Caco-2 (cell line): ENCODE measurements around the gene COPS9. TPM values are rescaled to one million over a fixed set of nuclear protein-coding genes. Genes with fewer than 3 reads are reported as not detected.

Source experiments
- BruUV-seq: library from RNA; stranded (reverse); fragments of 400-500 nt; replicated peaks from 2 replicates; lab custom pipeline; 2021; lab: Mats Ljungman, UMichigan
- CTCF ChIA-PET: fragments of 300-600 bp; sonication (Branson Sonifier 250); formaldehyde crosslinking; loops from one replicate; lab custom pipeline; 2022; ENCODE audit warnings: antibody characterized with exemption; lab: Charles Lee
- POLR2A ChIA-PET: fragments of 300-600 bp; sonication (Branson Sonifier 250); formaldehyde crosslinking; loops from one replicate; lab custom pipeline; 2022; ENCODE audit warnings: antibody characterized with exemption; lab: Charles Lee
- DNase-seq, 2 experiments: peaks; one replicate each; pipeline versions ENCODE4 v3.0.0 to v3.0.0-alpha.2; 2020 to 2022
- H3K27me3 ChIP-seq: replicated peaks from 2 replicates; pipeline ENCODE4 v1.6.0; 2011; ENCODE audit warnings: low read length; ENCODE audit not compliant: control insufficient read depth, insufficient read depth
- H3K36me3 ChIP-seq: 2 replicates; pipeline ENCODE4 v1.5.1; 2011; ENCODE audit warnings: low read length; ENCODE audit not compliant: control insufficient read depth, insufficient read depth
- H3K4me1 ChIP-seq: fragments of 250-450 bp; sonication (Bioruptor Pico); 2 replicates; pipeline ENCODE4 v1.5.1; 2020; ENCODE audit warnings: mild to moderate bottlenecking
- H3K4me3 ChIP-seq: 2 replicates; pipeline ENCODE4 v1.5.1; 2011; ENCODE audit warnings: low read depth, mild to moderate bottlenecking, control low read depth, low read length
- H3K9me3 ChIP-seq: fragments of 250-450 bp; sonication (Bioruptor Pico); 2 replicates; pipeline ENCODE4 v1.5.1; 2020; ENCODE audit warnings: mild to moderate bottlenecking, moderate library complexity
- H3K27ac Mint-ChIP-seq: one replicate; pipeline ENCODE4 v1.8.0; 2022; ENCODE audit warnings: mixed read lengths; ENCODE audit not compliant: unreplicated experiment
- H3K27me3 Mint-ChIP-seq: one replicate; pipeline ENCODE4 v1.8.0; 2022; ENCODE audit warnings: mixed read lengths; ENCODE audit not compliant: insufficient read depth, unreplicated experiment
- H3K36me3 Mint-ChIP-seq: one replicate; pipeline ENCODE4 v1.8.0; 2022; ENCODE audit warnings: mild to moderate bottlenecking, mixed read lengths; ENCODE audit not compliant: insufficient read depth, unreplicated experiment
- H3K4me1 Mint-ChIP-seq: one replicate; pipeline ENCODE4 v1.8.0; 2022; ENCODE audit warnings: low read depth, mixed read lengths; ENCODE audit not compliant: unreplicated experiment
- H3K4me3 Mint-ChIP-seq: one replicate; pipeline ENCODE4 v1.8.0; 2022; ENCODE audit warnings: mild to moderate bottlenecking, moderate library complexity, mixed read lengths; ENCODE audit not compliant: unreplicated experiment
- H3K9me3 Mint-ChIP-seq: one replicate; pipeline ENCODE4 v1.8.0; 2022; ENCODE audit warnings: mixed read lengths; ENCODE audit not compliant: unreplicated experiment
- intact Hi-C: fragments of 100-400 bp; cut with micrococcal nuclease; formaldehyde crosslinking; loops from one replicate; pipeline ENCODE4 v1.10.0; 2022; ENCODE audit not compliant: unreplicated experiment
- total RNA-seq: library from RNA; stranded (reverse); gene quantifications from 2 replicates; pipeline ENCODE4 v1.2.3, GENCODE V29; 2022
- TF ChIP-seq, protein P1 (sequence below), 2 experiments: fragments of 200-600 bp in 1 of 2; IDR thresholded peaks; 1 replicate in 1 of 2; 2 replicates in 1 of 2; pipeline versions ENCODE4 v1.5.1 to v1.8.0; 2011 to 2022; ENCODE audit warnings: antibody characterized with exemption in 1 of 2, control low read depth in 1 of 2, inconsistent platforms in 1 of 2, low read depth in 1 of 2, low read length in 1 of 2, mild to moderate bottlenecking in 1 of 2, moderate library complexity in 1 of 2; ENCODE audit not compliant: insufficient read depth in 1 of 2, severe bottlenecking in 1 of 2, unreplicated experiment in 1 of 2

Gene COPS9
- total RNA-seq, 1 experiment from 2014 or later = 86.3 TPM

- Mint-ChIP-seq H3K27ac (no peak overlapping the region), H3K36me3 (no peaks in the 10 kb centered on the region), H3K4me3 (no peak overlapping the region), H3K9me3 (no peaks in the 10 kb centered on the region), H3K4me1 (no peaks in the 10 kb centered on the region), H3K27me3 (peaks cover 9% of the 10 kb centered on the region)
- H3K4me3 ChIP-seq = no peak overlapping the region
- no peak for DNase-seq
- ChIA-PET POLR2A (no interaction called here), CTCF (no interaction called here)
- no TSS peak for BruUV-seq
- H3K9me3 ChIP-seq = no peaks in the 10 kb centered on the region
- no peaks in the 10 kb centered on the region for H3K4me1 ChIP-seq
- TF ChIP-seq, protein P1, sequence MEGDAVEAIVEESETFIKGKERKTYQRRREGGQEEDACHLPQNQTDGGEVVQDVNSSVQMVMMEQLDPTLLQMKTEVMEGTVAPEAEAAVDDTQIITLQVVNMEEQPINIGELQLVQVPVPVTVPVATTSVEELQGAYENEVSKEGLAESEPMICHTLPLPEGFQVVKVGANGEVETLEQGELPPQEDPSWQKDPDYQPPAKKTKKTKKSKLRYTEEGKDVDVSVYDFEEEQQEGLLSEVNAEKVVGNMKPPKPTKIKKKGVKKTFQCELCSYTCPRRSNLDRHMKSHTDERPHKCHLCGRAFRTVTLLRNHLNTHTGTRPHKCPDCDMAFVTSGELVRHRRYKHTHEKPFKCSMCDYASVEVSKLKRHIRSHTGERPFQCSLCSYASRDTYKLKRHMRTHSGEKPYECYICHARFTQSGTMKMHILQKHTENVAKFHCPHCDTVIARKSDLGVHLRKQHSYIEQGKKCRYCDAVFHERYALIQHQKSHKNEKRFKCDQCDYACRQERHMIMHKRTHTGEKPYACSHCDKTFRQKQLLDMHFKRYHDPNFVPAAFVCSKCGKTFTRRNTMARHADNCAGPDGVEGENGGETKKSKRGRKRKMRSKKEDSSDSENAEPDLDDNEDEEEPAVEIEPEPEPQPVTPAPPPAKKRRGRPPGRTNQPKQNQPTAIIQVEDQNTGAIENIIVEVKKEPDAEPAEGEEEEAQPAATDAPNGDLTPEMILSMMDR (IDR thresholded peaks at IDR 0.05; ENCODE audit: insufficient read depth in 1 of 2, low read depth in 1 of 2, low read length in 1 of 2, severe bottlenecking in 1 of 2, unreplicated experiment in 1 of 2) = no peak
- intact Hi-C loops = no loop called here
- no peaks in the 10 kb centered on the region for H3K27me3 ChIP-seq
- no peaks in the 10 kb centered on the region for H3K36me3 ChIP-seq
These were observed 24.4 kb upstream of the COPS9 start for GRCh38 chr2:240160291-240161086.

- no peak for DNase-seq
- no peak overlapping the region for H3K4me3 Mint-ChIP-seq
- Histone ChIP-seq H3K4me3 (no peak overlapping the region), H3K9me3 (no peaks in the 10 kb centered on the region), H3K27me3 (no peaks in the 10 kb centered on the region), H3K4me1 (no peaks in the 10 kb centered on the region), H3K36me3 (no peaks in the 10 kb centered on the region)
- intact Hi-C loops = no loop called here
- ChIA-PET POLR2A (no interaction called here), CTCF (no interaction called here)
- no peaks in the 10 kb centered on the region for H3K36me3 Mint-ChIP-seq
- TF ChIP-seq, protein P1 (IDR thresholded peaks at IDR 0.05; ENCODE audit: insufficient read depth in 1 of 2, low read depth in 1 of 2, low read length in 1 of 2, severe bottlenecking in 1 of 2, unreplicated experiment in 1 of 2) = no peak
- H3K27me3 Mint-ChIP-seq = peaks cover 5% of the 10 kb centered on the region
- no peaks in the 10 kb centered on the region for H3K4me1 Mint-ChIP-seq
- H3K27ac Mint-ChIP-seq = no peak overlapping the region
- no TSS peak for BruUV-seq
- no peaks in the 10 kb centered on the region for H3K9me3 Mint-ChIP-seq
These were observed 23.2 kb upstream of the COPS9 start for GRCh38 chr2:240159251-240159839.

DNA sequence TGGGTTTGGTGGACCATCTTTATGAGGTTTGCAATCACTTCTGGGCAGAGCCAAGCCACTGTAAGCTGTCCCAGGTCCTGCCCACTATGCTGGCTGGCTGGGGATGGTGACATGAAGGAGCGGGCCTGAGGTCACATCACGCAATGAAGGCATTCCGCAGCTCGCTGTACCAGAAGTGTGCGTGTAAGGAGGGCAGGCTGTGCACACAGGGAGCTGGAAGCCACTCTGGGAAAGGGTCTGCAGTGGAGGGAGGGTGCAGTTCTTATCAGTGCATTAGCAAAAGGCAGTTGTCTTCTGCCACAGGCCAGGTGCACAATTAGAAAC lies 21.0 kb upstream of the COPS9 start:
- no peak overlapping the region for H3K4me3 Mint-ChIP-seq
- no peaks in the 10 kb centered on the region for H3K4me1 ChIP-seq
- ChIA-PET CTCF (no interaction called here), POLR2A (no interaction called here)
- H3K27me3 Mint-ChIP-seq = peaks cover 2% of the 10 kb centered on the region
- H3K9me3 Mint-ChIP-seq = no peaks in the 10 kb centered on the region
- H3K4me3 ChIP-seq = no peak overlapping the region
- intact Hi-C loops = no loop called here
- no peaks in the 10 kb centered on the region for H3K27me3 ChIP-seq
- H3K9me3 ChIP-seq = no peaks in the 10 kb centered on the region; the same call in 1 of the 2 replicates
- H3K36me3 ChIP-seq = no peaks in the 10 kb centered on the region
- H3K36me3 Mint-ChIP-seq = no peaks in the 10 kb centered on the region
- no peak for DNase-seq
- TF ChIP-seq, protein P1 (IDR thresholded peaks at IDR 0.05; ENCODE audit: insufficient read depth in 1 of 2, low read depth in 1 of 2, low read length in 1 of 2, severe bottlenecking in 1 of 2, unreplicated experiment in 1 of 2) = no peak
- no peak overlapping the region for H3K27ac Mint-ChIP-seq
- no TSS peak for BruUV-seq
- no peaks in the 10 kb centered on the region for H3K4me1 Mint-ChIP-seq
